HFFc6 (cell line): ENCODE results near the gene SCIMP. TPM values are rescaled to one million over a fixed set of nuclear protein-coding genes. Genes with fewer than 3 reads are reported as not detected.
"Not testable (repeated sequence)": the region's sequence is repeated elsewhere in the genome, so short reads cannot be mapped to it uniquely, and the experiment has no call there.

Source experiments
- DNase-seq: peaks from one replicate; pipeline ENCODE4 v3.0.0-alpha.2; 2018
- H3K27ac Mint-ChIP-seq: 2 replicates; pipeline ENCODE4 v1.8.0; 2020; ENCODE audit warnings: mild to moderate bottlenecking, mixed read lengths
- H3K27me3 Mint-ChIP-seq: 2 replicates; pipeline ENCODE4 v1.8.0; 2021; ENCODE audit warnings: mild to moderate bottlenecking, moderate library complexity, mixed read lengths; ENCODE audit not compliant: insufficient read depth
- H3K36me3 Mint-ChIP-seq: 2 replicates; pipeline ENCODE4 v1.8.0; 2021; ENCODE audit warnings: low read depth, mixed read lengths
- H3K4me1 Mint-ChIP-seq: 2 replicates; pipeline ENCODE4 v1.8.0; 2020; ENCODE audit warnings: low read depth, mixed read lengths
- H3K4me3 Mint-ChIP-seq: 2 replicates; pipeline ENCODE4 v1.8.0; 2020; ENCODE audit warnings: mild to moderate bottlenecking, moderate library complexity, mixed read lengths
- H3K9me3 Mint-ChIP-seq: 2 replicates; pipeline ENCODE4 v1.8.0; 2020; ENCODE audit warnings: mild to moderate bottlenecking, mixed read lengths
- CTCF ChIP-seq: fragments of 200-600 bp; sonication (generic); IDR thresholded peaks from 2 replicates; pipeline ENCODE4 v1.5.0; 2021; ENCODE audit warnings: antibody characterized with exemption, mild to moderate bottlenecking
- total RNA-seq, 6 experiments: library from RNA; stranded (reverse); fragmentation: NEBNext Ultra II Directional; extraction: Animal tissue kit (Norgen Biotek cat#: 25700); gene quantifications; 2 replicates in 1 of 6; 3 replicates in 5 of 6; pipeline ENCODE4 v1.2.3, GENCODE V29; 2021

Gene SCIMP
- total RNA-seq, 6 experiments from 2014 or later, result not detected

DNA sequence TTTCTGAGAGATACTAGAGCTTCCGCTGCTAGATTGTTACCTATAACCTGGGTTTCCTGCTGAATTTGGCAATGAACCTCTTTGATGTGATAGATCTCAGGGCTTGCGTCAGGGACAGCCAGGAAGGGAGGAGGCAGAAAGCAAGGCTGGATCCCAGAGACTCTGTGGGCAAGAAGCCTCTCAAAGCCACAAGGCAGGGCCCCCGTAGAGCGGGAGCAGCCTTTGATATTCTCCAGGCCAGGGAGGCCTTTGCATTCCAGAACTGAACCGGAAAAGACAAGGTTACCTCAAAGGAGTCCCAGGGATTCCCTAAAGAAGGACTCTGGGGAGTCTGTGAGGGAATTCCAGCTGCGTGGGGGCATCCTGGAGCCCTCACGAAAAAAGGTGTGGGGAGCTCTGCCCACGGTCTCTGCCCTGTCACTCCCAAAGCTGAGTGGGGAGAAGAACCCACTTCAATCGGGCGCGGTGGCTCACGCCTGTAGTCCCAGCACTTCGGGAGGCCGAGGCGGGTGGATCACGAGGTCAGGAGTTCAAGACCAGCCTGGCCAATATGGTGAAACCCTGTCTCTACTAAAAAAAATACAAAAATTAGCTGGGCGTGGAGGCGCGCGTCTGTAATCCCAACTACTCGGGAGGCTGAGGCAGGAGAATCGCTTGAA lies 14.3 kb upstream of the SCIMP start:
- Mint-ChIP-seq H3K27ac (no peak overlapping the region), H3K27me3 (peaks cover 4% of the 10 kb centered on the region)

DNA sequence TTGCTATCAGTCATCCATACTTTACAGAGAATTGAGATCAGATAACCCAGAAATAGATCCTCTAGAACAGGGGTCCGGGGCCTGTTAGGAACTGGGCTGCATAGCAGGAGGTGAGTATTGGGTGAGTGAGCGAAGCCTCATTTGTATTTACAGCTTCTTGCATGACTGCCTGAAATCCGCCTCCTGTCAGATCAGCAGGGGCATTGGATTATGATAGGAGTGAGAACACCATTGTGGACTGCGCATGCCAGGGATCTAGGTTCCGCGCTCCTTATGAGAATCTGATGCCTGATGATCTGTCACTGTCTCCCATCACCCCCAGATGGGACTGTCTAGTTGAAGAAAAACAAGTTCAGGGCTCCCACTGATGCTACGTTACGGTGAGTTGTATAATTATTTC lies 13.0 kb upstream of the SCIMP start:
- no peak overlapping the region for H3K4me3 Mint-ChIP-seq
- peaks cover 6% of the 10 kb centered on the region; the same call in 1 of the 2 replicates for H3K4me1 Mint-ChIP-seq
- H3K36me3 Mint-ChIP-seq, result no peaks in the 10 kb centered on the region
- DNase-seq, result no peak
- no peak for TF ChIP-seq CTCF
- H3K27me3 Mint-ChIP-seq, result peaks cover 4% of the 10 kb centered on the region
- H3K27ac Mint-ChIP-seq, result no peak overlapping the region
- H3K9me3 Mint-ChIP-seq, result no peaks in the 10 kb centered on the region

More for the DNA sequence above, 14.3 kb upstream of the SCIMP start:
- no peak for DNase-seq
- no peaks in the 10 kb centered on the region for H3K36me3 Mint-ChIP-seq
- H3K4me3 Mint-ChIP-seq, result no peak overlapping the region
- H3K9me3 Mint-ChIP-seq, result no peaks in the 10 kb centered on the region
- no peak for TF ChIP-seq CTCF
- peaks cover 6% of the 10 kb centered on the region; the same call in 1 of the 2 replicates for H3K4me1 Mint-ChIP-seq

DNA sequence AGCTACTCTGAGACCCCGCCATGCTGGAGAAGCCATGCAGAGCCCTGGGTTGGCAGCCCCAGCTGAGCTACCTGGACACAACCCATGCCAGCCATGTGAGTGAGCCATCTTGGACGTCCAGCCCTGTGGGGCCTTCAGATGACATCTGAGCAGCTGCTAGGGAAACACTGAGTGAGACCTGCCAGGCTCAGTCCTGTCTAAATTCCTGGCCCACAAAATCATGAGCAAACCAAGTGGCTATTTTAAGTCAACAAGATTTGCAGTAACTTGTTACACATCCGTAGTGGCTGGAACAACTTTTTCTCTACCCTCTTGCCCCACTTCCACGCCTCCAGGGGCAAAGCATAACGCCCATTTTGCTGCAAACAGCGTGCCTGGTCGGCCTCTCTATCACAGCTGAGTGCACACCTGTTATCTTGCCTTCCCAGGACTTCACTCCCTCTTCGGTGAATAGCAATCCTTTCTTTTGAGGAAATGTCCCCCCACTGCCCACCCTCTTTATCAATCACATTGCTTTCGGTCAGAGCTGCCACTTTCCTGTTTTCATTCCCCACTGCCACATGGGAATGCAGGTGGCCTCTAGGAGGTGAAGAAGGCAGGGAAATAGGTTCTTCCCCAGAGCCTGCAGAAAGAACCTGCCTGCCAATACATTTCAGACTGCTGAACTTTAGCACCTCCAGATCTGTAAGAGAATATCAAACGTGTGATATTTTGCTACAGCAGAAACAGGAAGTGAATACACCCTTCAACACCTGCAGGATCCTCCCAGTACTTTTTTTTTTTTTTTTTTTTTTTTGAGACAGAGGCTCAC lies 7.4 kb upstream of the SCIMP start:
- Mint-ChIP-seq H3K27me3 (peaks cover 6% of the 10 kb centered on the region), H3K4me1 (peaks cover 8% of the 10 kb centered on the region), H3K9me3 (no peaks in the 10 kb centered on the region), H3K4me3 (no peak overlapping the region), H3K27ac (no peak overlapping the region), H3K36me3 (no peaks in the 10 kb centered on the region)
- DNase-seq, result no peak
- TF ChIP-seq CTCF, result no peak

DNA sequence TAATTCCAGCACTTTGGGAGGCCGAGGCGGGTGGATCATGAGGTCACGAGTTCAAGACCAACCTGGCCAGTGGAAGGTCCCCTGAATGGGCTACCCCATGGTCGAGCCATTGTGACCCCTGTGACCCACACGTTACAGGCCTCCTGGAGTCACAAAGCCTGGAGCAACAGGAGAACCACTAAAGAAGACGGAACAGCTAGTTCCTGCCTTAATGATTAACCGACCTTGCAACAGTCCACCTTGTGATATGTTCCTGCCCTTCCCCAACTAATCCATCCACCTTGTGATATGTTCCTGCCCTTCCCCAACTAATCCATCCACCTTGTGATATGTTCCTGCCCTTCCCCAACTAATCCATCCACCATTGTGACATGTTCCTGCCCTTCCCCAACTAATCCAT lies 5.1 kb upstream of the SCIMP start:
- H3K27me3 Mint-ChIP-seq, H3K4me1 Mint-ChIP-seq, H3K36me3 Mint-ChIP-seq, H3K9me3 Mint-ChIP-seq, H3K27ac Mint-ChIP-seq, DNase-seq, H3K4me3 Mint-ChIP-seq: not testable (repeated sequence)

- H3K9me3 Mint-ChIP-seq, result no peaks in the 10 kb centered on the region
Measured at GRCh38 chr17:5238333-5238732, 3.7 kb upstream of the SCIMP start.

More at GRCh38 chr17:5238333-5238732, 3.7 kb upstream of the SCIMP start:
- Mint-ChIP-seq H3K4me1 (peaks cover 9% of the 10 kb centered on the region), H3K27me3 (peaks cover 4% of the 10 kb centered on the region), H3K27ac (no peak overlapping the region), H3K4me3 (no peak overlapping the region), H3K36me3 (no peaks in the 10 kb centered on the region)
- no peak for TF ChIP-seq CTCF
- DNase-seq, result no peak
